ENCODE data around the gene CNKSR3.

Gene CNKSR3

DNA sequence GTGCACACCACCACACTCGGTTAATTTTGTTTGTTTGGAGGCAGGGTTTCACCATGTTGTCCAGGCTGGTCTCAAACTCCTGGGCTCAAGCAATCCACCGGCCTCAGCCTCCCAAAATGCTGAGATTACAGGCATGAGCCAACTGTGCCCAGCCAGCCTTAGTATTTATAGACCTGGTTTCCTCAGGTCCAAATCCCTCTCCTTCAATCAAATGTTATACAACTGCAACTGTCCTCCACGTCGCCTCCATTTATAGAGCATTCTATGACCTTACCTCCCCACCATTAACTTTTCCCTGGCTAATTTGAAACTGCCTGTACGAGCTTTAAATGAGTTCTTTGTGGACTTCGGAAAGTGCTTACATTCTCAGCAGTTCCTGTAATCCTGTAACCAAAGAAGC lies 114.6 kb downstream of the CNKSR3 start:
- no peaks in the 10 kb centered on the region for H3K27me3 ChIP-seq (ENCODE audit: control insufficient read depth, insufficient read depth, low read length)
- no peak overlapping the region for H3K4me3 ChIP-seq (ENCODE audit: low read depth, low read length)
- H3K27ac ChIP-seq (ENCODE audit: low read depth, low read length) = no peak overlapping the region
- no peak overlapping the region for H3K9ac ChIP-seq (ENCODE audit: low read length)
- no peaks in the 10 kb centered on the region for H3K9me3 ChIP-seq (ENCODE audit: control insufficient read depth, insufficient read depth, low read depth, low read length)
- no peaks in the 10 kb centered on the region for H3K4me1 ChIP-seq (ENCODE audit: control insufficient read depth, insufficient read depth, low read length)
- no peaks in the 10 kb centered on the region for H3K36me3 ChIP-seq (ENCODE audit: control insufficient read depth, insufficient read depth, low read length)

DNA sequence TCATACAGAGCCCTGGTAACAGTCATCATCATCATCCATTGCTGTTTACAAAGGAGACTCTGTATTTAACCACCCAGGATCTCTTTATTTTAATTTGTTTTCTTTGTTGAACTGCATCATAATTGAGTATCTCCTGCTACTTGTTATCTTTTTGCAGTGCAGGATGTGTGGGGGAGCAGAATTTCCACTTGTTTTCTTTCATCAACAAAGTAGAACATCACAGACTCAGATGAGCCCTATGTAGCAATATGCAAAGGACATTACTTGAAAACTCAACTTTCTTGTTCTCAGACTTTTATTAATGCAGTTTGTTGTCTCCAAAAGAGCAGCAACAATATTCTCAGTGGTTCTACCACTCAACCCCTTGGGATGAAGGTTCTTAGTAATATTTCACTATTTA lies 115.2 kb downstream of the CNKSR3 start:
- no peak overlapping the region for H3K9ac ChIP-seq (ENCODE audit: low read length)
- H3K4me3 ChIP-seq (ENCODE audit: low read depth, low read length) = no peak overlapping the region
- no peaks in the 10 kb centered on the region for H3K4me1 ChIP-seq (ENCODE audit: control insufficient read depth, insufficient read depth, low read length)
- no peaks in the 10 kb centered on the region for H3K9me3 ChIP-seq (ENCODE audit: control insufficient read depth, insufficient read depth, low read depth, low read length)
- no peak overlapping the region for H3K27ac ChIP-seq (ENCODE audit: low read depth, low read length)
- H3K27me3 ChIP-seq (ENCODE audit: control insufficient read depth, insufficient read depth, low read length) = no peaks in the 10 kb centered on the region
- H3K36me3 ChIP-seq (ENCODE audit: control insufficient read depth, insufficient read depth, low read length) = no peaks in the 10 kb centered on the region

DNA sequence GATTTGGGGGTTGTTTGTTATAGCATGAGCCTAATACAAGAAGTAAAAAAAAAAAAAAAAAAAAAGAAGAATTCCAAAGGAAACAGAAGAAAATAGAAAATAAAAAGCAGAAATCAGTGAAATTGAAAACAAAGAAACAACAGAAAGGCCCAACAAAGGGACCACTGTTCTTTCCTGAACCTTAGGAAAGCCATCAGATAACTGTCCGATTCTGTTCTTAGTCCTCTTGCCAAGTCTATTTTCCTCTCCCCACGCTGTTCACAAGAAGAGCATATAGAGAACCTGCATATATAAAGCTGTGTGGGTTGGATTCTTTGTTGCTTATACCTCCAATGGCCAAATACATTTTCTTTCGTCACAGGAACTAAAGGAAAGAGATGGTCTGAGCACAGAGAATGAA lies 115.9 kb downstream of the CNKSR3 start:
- Histone ChIP-seq H3K27ac (ENCODE audit: low read depth, low read length) (no peak overlapping the region), H3K9ac (ENCODE audit: low read length) (no peak overlapping the region), H3K4me3 (ENCODE audit: low read depth, low read length) (no peak overlapping the region), H3K27me3 (ENCODE audit: control insufficient read depth, insufficient read depth, low read length) (no peaks in the 10 kb centered on the region), H3K36me3 (ENCODE audit: control insufficient read depth, insufficient read depth, low read length) (no peaks in the 10 kb centered on the region), H3K4me1 (ENCODE audit: control insufficient read depth, insufficient read depth, low read length) (no peaks in the 10 kb centered on the region), H3K9me3 (ENCODE audit: control insufficient read depth, insufficient read depth, low read depth, low read length) (no peaks in the 10 kb centered on the region)

DNA sequence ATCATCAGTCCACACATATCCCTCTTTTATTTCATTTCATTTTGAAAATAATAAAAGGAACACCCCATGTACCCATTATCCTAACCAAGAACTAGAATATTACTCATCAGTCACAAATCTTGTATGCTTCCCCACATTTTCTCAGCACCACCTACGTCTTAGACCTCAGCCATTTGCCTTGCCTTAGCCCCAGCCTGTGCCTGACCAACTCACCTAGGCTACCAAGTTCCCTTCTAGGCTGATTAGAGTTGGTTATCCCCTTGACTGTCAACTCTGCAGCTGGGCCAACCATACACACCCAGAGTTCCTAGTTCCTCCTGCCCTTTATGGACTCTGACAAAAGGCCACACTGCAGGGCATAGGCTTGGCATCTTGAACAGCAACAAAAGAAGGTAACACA lies 120.5 kb downstream of the CNKSR3 start:
- Histone ChIP-seq H3K4me1 (ENCODE audit: control insufficient read depth, insufficient read depth, low read length) (no peaks in the 10 kb centered on the region), H3K27me3 (ENCODE audit: control insufficient read depth, insufficient read depth, low read length) (no peaks in the 10 kb centered on the region), H3K4me3 (ENCODE audit: low read depth, low read length) (no peak overlapping the region), H3K9me3 (ENCODE audit: control insufficient read depth, insufficient read depth, low read depth, low read length) (peaks cover 7% of the 10 kb centered on the region; the same call in 1 of the 2 replicates), H3K36me3 (ENCODE audit: control insufficient read depth, insufficient read depth, low read length) (no peaks in the 10 kb centered on the region), H3K27ac (ENCODE audit: low read depth, low read length) (no peak overlapping the region), H3K9ac (ENCODE audit: low read length) (no peak overlapping the region)

DNA sequence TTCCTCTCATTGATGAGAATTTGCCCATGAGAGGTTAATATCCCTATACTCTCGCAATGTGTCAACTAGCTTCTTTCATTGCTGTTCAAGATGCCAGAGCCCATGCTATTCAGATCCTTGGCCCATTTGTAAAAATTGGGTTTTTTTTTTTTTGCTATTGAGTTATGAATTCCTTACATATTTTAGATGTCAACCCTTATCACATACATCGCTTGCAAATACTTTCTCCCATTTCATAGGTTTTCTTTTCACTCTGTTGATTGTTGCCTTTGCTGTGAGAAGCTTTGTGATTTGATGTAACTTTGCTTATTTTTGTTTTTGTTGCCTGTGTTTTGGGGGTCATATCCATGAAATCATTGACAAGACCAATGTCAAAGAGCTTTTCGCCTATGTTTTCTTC lies 121.7 kb downstream of the CNKSR3 start:
- Histone ChIP-seq H3K4me1 (ENCODE audit: control insufficient read depth, insufficient read depth, low read length) (no peaks in the 10 kb centered on the region), H3K9me3 (ENCODE audit: control insufficient read depth, insufficient read depth, low read depth, low read length) (peaks cover 7% of the 10 kb centered on the region; the same call in 1 of the 2 replicates), H3K4me3 (ENCODE audit: low read depth, low read length) (no peak overlapping the region), H3K9ac (ENCODE audit: low read length) (no peak overlapping the region), H3K27me3 (ENCODE audit: control insufficient read depth, insufficient read depth, low read length) (no peaks in the 10 kb centered on the region), H3K27ac (ENCODE audit: low read depth, low read length) (no peak overlapping the region), H3K36me3 (ENCODE audit: control insufficient read depth, insufficient read depth, low read length) (no peaks in the 10 kb centered on the region)

DNA sequence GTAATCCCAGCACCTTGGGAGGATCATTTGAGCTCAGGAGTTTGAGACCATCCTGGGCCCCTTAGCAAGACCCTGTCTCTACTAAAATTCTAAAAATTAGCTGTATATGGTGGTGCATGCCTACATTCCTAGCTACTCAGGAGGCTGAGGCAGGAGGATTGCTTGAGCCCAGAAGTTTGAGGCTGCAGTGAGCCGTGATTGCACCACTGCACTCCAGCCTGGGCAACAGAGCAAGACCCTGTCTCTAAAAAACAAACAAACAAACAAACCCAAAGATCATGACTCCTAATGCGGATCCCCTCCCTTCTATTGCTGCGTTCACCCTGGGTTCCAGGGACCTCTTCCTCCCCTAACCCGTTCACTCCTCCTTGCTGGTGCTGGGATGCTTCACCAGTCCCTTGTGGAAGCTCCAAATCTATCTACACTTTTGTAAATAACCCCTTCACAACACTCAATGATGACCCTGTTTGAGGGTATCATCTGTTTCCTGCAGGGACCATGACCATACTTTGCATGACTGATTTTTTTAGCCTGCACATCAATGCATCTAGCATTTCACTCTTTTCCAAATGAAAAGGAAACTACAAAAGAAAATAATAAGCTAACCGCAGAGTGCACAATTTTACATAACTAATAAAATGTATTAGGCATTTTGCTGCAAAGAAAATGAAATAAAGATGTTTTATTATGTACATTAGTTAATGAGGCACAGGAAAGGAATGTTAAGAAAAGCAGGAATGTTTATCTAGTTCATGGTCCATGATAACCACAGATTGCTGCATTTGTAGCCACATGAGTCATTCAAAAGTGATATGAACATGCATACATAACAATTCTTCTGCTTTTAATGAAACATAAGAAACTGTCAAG lies 123.4 kb downstream of the CNKSR3 start:
- Histone ChIP-seq H3K9ac (ENCODE audit: low read length) (no peak overlapping the region), H3K9me3 (ENCODE audit: control insufficient read depth, insufficient read depth, low read depth, low read length) (peaks cover 11% of the 10 kb centered on the region; the same call in 1 of the 2 replicates), H3K27ac (ENCODE audit: low read depth, low read length) (no peak overlapping the region), H3K27me3 (ENCODE audit: control insufficient read depth, insufficient read depth, low read length) (no peaks in the 10 kb centered on the region), H3K36me3 (ENCODE audit: control insufficient read depth, insufficient read depth, low read length) (no peaks in the 10 kb centered on the region), H3K4me1 (ENCODE audit: control insufficient read depth, insufficient read depth, low read length) (no peaks in the 10 kb centered on the region), H3K4me3 (ENCODE audit: low read depth, low read length) (no peak overlapping the region)

DNA sequence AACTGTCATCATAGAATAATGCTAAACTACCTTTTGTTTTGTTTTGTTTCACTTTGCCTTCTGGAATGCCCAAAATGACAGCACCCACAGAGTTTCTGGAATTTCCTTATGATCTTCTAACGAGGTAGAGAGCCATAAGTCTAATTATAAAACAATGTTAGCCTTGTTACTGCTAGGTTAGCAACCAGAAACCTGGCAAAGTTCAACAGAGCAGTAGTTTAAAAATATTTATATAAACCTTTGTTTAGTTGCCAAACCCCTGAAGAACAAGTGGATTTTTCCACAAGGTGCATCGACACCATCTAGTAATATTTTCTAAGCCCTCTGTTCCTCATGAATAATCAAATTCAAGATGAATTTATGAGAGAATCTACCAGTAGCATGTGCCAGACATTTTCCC lies 126.3 kb downstream of the CNKSR3 start:
- no peak overlapping the region for H3K27ac ChIP-seq (ENCODE audit: low read depth, low read length)
- 0 out of 2 replicates have a peak, but pooled peaks cover 5% of the 10 kb centered on the region for H3K4me1 ChIP-seq (ENCODE audit: control insufficient read depth, insufficient read depth, low read length)
- H3K36me3 ChIP-seq (ENCODE audit: control insufficient read depth, insufficient read depth, low read length) = no peaks in the 10 kb centered on the region
- no peak overlapping the region for H3K9ac ChIP-seq (ENCODE audit: low read length)
- H3K4me3 ChIP-seq (ENCODE audit: low read depth, low read length) = no peak overlapping the region
- peaks cover 9% of the 10 kb centered on the region; the same call in 1 of the 2 replicates for H3K9me3 ChIP-seq (ENCODE audit: control insufficient read depth, insufficient read depth, low read depth, low read length)
- H3K27me3 ChIP-seq (ENCODE audit: control insufficient read depth, insufficient read depth, low read length) = no peaks in the 10 kb centered on the region

DNA sequence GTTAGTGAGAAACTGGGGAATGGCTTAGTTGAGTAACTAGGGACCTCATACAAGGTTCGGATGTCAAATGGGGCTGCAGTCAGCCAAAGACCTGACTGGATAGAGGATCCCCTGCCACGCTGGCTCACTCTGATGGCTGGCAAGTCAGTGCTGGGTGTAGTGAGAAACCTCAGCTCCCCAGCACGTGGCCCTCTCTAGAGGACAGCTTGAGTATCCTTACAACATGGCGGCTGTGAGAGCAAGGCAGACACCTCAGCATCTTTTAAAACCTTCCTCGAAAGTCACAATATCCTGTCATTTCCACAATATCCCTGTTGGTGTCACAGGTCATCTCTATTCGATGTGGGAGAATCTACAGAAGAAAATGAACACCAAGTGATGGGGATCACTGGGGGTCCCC lies 127.2 kb downstream of the CNKSR3 start:
- no peaks in the 10 kb centered on the region for H3K27me3 ChIP-seq (ENCODE audit: control insufficient read depth, insufficient read depth, low read length)
- H3K27ac ChIP-seq (ENCODE audit: low read depth, low read length) = no peak overlapping the region

DNA sequence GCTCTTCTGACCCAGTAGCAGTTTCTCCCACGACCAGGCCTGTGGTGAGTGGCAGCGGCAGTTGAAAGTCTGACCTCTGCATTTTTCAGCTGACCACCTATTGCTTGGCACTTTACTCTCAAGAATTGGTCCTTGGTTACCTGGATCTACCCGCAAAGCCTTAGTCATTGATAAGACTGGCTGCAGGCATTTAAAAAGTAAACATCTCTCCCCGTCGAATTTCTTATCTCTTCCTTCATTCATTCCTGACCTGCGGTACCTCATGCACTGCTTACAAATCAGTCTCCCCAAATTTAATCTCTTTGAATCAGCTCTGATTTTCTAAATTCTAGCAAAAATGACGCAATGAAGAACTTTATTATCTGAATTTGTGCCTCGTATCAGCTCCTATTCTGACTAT lies 127.7 kb downstream of the CNKSR3 start:
- no peak overlapping the region for H3K27ac ChIP-seq (ENCODE audit: low read depth, low read length)
- no peaks in the 10 kb centered on the region for H3K36me3 ChIP-seq (ENCODE audit: control insufficient read depth, insufficient read depth, low read length)
- H3K9me3 ChIP-seq (ENCODE audit: control insufficient read depth, insufficient read depth, low read depth, low read length) = peaks cover 4% of the 10 kb centered on the region; the same call in 1 of the 2 replicates
- H3K27me3 ChIP-seq (ENCODE audit: control insufficient read depth, insufficient read depth, low read length) = no peaks in the 10 kb centered on the region
- H3K4me3 ChIP-seq (ENCODE audit: low read depth, low read length) = no peak overlapping the region
- H3K9ac ChIP-seq (ENCODE audit: low read length) = no peak overlapping the region
- 0 out of 2 replicates have a peak, but pooled peaks cover 5% of the 10 kb centered on the region for H3K4me1 ChIP-seq (ENCODE audit: control insufficient read depth, insufficient read depth, low read length)

More for the DNA sequence above, 127.2 kb downstream of the CNKSR3 start:
- Histone ChIP-seq H3K4me1 (ENCODE audit: control insufficient read depth, insufficient read depth, low read length) (0 out of 2 replicates have a peak, but pooled peaks cover 5% of the 10 kb centered on the region), H3K4me3 (ENCODE audit: low read depth, low read length) (no peak overlapping the region), H3K9me3 (ENCODE audit: control insufficient read depth, insufficient read depth, low read depth, low read length) (peaks cover 4% of the 10 kb centered on the region; the same call in 1 of the 2 replicates), H3K36me3 (ENCODE audit: control insufficient read depth, insufficient read depth, low read length) (no peaks in the 10 kb centered on the region), H3K9ac (ENCODE audit: low read length) (no peak overlapping the region)

DNA sequence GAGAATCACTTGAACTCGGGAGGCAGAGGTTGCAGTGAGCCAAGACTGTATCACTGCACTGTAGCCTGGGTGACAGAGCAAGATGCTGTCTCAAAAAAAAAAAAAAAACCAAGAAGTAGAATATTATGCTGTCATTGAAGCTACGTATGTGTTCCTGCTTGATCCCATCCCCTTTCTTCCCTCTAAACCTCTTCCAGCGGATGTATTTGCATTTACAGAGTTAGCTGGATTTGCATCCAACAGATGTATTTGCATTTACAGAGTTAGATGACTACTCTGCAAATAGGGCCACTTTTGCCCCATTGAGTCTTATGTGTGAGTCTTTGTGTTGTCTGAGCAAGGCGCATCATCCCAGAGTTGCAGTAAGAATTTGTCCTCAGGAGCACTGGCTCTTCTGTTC lies 128.9 kb downstream of the CNKSR3 start:
- H3K36me3 ChIP-seq (ENCODE audit: control insufficient read depth, insufficient read depth, low read length) = no peaks in the 10 kb centered on the region
- H3K4me3 ChIP-seq (ENCODE audit: low read depth, low read length) = no peak overlapping the region
- H3K4me1 ChIP-seq (ENCODE audit: control insufficient read depth, insufficient read depth, low read length) = 0 out of 2 replicates have a peak, but pooled peaks cover 5% of the 10 kb centered on the region
- H3K9ac ChIP-seq (ENCODE audit: low read length) = no peak overlapping the region
- H3K9me3 ChIP-seq (ENCODE audit: control insufficient read depth, insufficient read depth, low read depth, low read length) = peaks cover 4% of the 10 kb centered on the region; the same call in 1 of the 2 replicates
- H3K27ac ChIP-seq (ENCODE audit: low read depth, low read length) = no peak overlapping the region
- H3K27me3 ChIP-seq (ENCODE audit: control insufficient read depth, insufficient read depth, low read length) = no peaks in the 10 kb centered on the region

DNA sequence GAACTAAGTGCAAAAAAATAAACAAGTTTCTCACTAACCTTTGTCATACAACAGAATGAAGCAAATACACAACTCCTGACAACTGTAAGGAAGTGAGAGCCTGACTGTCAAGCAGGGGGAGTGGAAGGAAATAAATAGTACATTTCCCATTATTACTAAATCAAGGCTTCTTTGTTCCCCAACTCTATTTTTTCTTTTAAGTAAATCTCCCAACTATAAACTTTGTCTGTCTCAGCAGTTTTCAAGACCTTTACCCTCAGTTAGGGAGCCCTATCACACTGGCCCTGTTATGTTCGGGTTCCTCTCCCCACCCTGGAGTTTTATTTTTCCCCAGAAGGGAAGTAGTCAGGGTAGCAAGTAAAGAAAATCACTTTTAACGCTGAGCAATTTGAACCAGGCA lies 129.7 kb downstream of the CNKSR3 start:
- Histone ChIP-seq H3K4me1 (ENCODE audit: control insufficient read depth, insufficient read depth, low read length) (0 out of 2 replicates have a peak, but pooled peaks cover 5% of the 10 kb centered on the region), H3K36me3 (ENCODE audit: control insufficient read depth, insufficient read depth, low read length) (no peaks in the 10 kb centered on the region), H3K27ac (ENCODE audit: low read depth, low read length) (no peak overlapping the region), H3K27me3 (ENCODE audit: control insufficient read depth, insufficient read depth, low read length) (no peaks in the 10 kb centered on the region), H3K9ac (ENCODE audit: low read length) (no peak overlapping the region), H3K9me3 (ENCODE audit: control insufficient read depth, insufficient read depth, low read depth, low read length) (peaks cover 4% of the 10 kb centered on the region; the same call in 1 of the 2 replicates), H3K4me3 (ENCODE audit: low read depth, low read length) (no peak overlapping the region)
